ENCODE data around the gene APOC4.
"Not testable (repeated sequence)": the region's sequence is repeated elsewhere in the genome, so short reads cannot be mapped to it uniquely, and the experiment has no call there.

Gene APOC4

GRCh38 chr19:44960906-44961728, 19.1 kb downstream of the APOC4 start:
- no peak for DNase-seq

- no peak for DNase-seq
These were observed 19.8 kb downstream of the APOC4 start for GRCh38 chr19:44961821-44962220.

GRCh38 chr19:44968118-44968517, 26.1 kb downstream of the APOC4 start:
- DNase-seq = no peak

GRCh38 chr19:44968670-44969069, 26.6 kb downstream of the APOC4 start:
- DNase-seq = no peak

- no peak for DNase-seq
These were observed 27.4 kb downstream of the APOC4 start for GRCh38 chr19:44969437-44969836.

GRCh38 chr19:44971451-44971850, 29.4 kb downstream of the APOC4 start:
- DNase-seq = not testable (repeated sequence)

- DNase-seq = no peak
These were observed 30.8 kb downstream of the APOC4 start for GRCh38 chr19:44972802-44973201.

- DNase-seq = no peak
These were observed 32.1 kb downstream of the APOC4 start for GRCh38 chr19:44973982-44974735.

GRCh38 chr19:44974857-44975256, 32.8 kb downstream of the APOC4 start:
- DNase-seq = no peak

- DNase-seq = no peak
These were observed 33.4 kb downstream of the APOC4 start for GRCh38 chr19:44975444-44975843.

- no peak for DNase-seq
These were observed 42.0 kb downstream of the APOC4 start for GRCh38 chr19:44984005-44984404.

- no peak for DNase-seq
These were observed 43.4 kb downstream of the APOC4 start for GRCh38 chr19:44985445-44985844.

- no peak for DNase-seq
These were observed 44.4 kb downstream of the APOC4 start for GRCh38 chr19:44986389-44986788.

- DNase-seq = no peak
These were observed 45.2 kb downstream of the APOC4 start for GRCh38 chr19:44987148-44987675.

- no peak for DNase-seq
These were observed 46.2 kb downstream of the APOC4 start for GRCh38 chr19:44988273-44988672.

- peak; percentile 79 for DNase-seq
These were observed 47.0 kb downstream of the APOC4 start for GRCh38 chr19:44988896-44989556.

- no peak for DNase-seq
These were observed 48.4 kb downstream of the APOC4 start for GRCh38 chr19:44990459-44990858.

- DNase-seq = no peak
These were observed 48.9 kb downstream of the APOC4 start for GRCh38 chr19:44990966-44991365.

- DNase-seq = no peak
These were observed 50.5 kb downstream of the APOC4 start for GRCh38 chr19:44992336-44993163.

GRCh38 chr19:44993526-44993925, 51.5 kb downstream of the APOC4 start:
- no peak for DNase-seq

- DNase-seq = no peak
These were observed 52.0 kb downstream of the APOC4 start for GRCh38 chr19:44993926-44994537.
